Kidney (tissue), 22 donors: ENCODE data around the gene SPRYD3. TPM values are rescaled to one million over a fixed set of nuclear protein-coding genes. Genes with fewer than 3 reads are reported as not detected.

Experiments used
- DNase-seq, 5 donors: peaks; one replicate each; pipeline ENCODE4 v3.0.0-alpha.2; 2013 to 2020
- FAIRE-seq: peaks from 2 replicates; lab custom pipeline; 2012; peaks lifted over from hg19 to GRCh38; lab: Jason Lieb, UNC
- H3K27ac ChIP-seq, 2 donors: one replicate each; pipeline ENCODE4 v1.7.0; 2013; ENCODE audit warnings: low read depth in 2 of 2, low read length in 2 of 2, inconsistent platforms in 1 of 2
- H3K27me3 ChIP-seq: one replicate; pipeline ENCODE4 v1.7.1; 2013; ENCODE audit warnings: low read length, inconsistent platforms; ENCODE audit not compliant: control insufficient read depth, insufficient read depth
- H3K36me3 ChIP-seq, 3 donors: one replicate each; pipeline versions ENCODE4 v1.7.0 to v1.7.1; 2013; ENCODE audit warnings: low read length in 3 of 3, control low read depth in 1 of 3, inconsistent platforms in 1 of 3; ENCODE audit not compliant: insufficient read depth in 3 of 3, control insufficient read depth in 2 of 3
- H3K4me1 ChIP-seq, 3 donors: one replicate each; pipeline versions ENCODE4 v1.7.0 to v1.7.1; 2013; ENCODE audit warnings: low read length in 3 of 3, inconsistent platforms in 1 of 3, low read depth in 1 of 3; ENCODE audit not compliant: control insufficient read depth in 2 of 3, insufficient read depth in 2 of 3
- H3K4me3 ChIP-seq, 3 donors: one replicate each; pipeline versions ENCODE4 v1.7.0 to v1.8.1; 2013; ENCODE audit warnings: low read length in 3 of 3, control low read depth in 1 of 3, inconsistent platforms in 1 of 3
- H3K9ac ChIP-seq, 3 donors: one replicate each; pipeline versions ENCODE4 v1.7.0 to v1.7.1; 2013; ENCODE audit warnings: low read length in 3 of 3, control low read depth in 1 of 3, inconsistent platforms in 1 of 3
- H3K9me3 ChIP-seq, 3 donors: one replicate each; pipeline versions ENCODE4 v1.7.0 to v1.7.1; 2013; ENCODE audit warnings: low read length in 3 of 3, control low read depth in 1 of 3, inconsistent platforms in 1 of 3; ENCODE audit not compliant: control insufficient read depth in 2 of 3, insufficient read depth in 1 of 3
- CTCF ChIP-seq: IDR thresholded peaks from 3 replicates; pipeline ENCODE4 v1.5.1; 2012; ENCODE audit warnings: mild to moderate bottlenecking, moderate library complexity, borderline replicate concordance; ENCODE audit not compliant: insufficient read depth; ENCODE audit errors: extremely low read depth
- intact Hi-C: fragments of 100-400 bp; cut with DNase I; formaldehyde crosslinking; loops from one replicate; pipeline ENCODE4 v1.11.1; 2022
- long read RNA-seq, 10 donors: library from polyadenylated mRNA in 1 of 10; unstranded in 1 of 10; transcript quantifications; one replicate each; pipeline ENCODE4 v2.0.0 and lab custom pipeline, GENCODE V29; 2021 to 2026
- polyA plus RNA-seq: library from polyadenylated mRNA; stranded (reverse); fragments of 350-450 nt; fragmentation: Illumina TruSeq; extraction: RNeasy Lipid Tissue Mini Kit (QIAGEN cat#74804); gene quantifications from one replicate; pipeline ENCODE4 v1.2.3, GENCODE V29; 2014; ENCODE audit warnings: low read depth, low replicate concordance; ENCODE audit not compliant: insufficient read depth
- total RNA-seq: library from RNA; stranded (reverse); fragmentation: NEBNext Ultra II Directional; extraction: Animal tissue kit (Norgen Biotek cat#: 25700); gene quantifications from one replicate; pipeline ENCODE4 v1.2.1, GENCODE V29; 2021
- donor health status: control.
- donor health status: control.
- donor health status: control.
- donor health status: control.
- donor health status: control.
- donor health status: DM: yes; HTN: yes; CAD: no.
- donor health status: Normal renal cell carcinoma (clear cell type).

SPRYD3 gene
- total RNA-seq (72.3 TPM), polyA plus RNA-seq (40.0 TPM)
- long read RNA-seq, donor 1, transcript SPRYD3-201 (11 exons, 2,932 nt): major isoform, 6 of 29 reads
- long read RNA-seq, donor 1, partial matches to known transcripts: 23 of 29 reads
- long read RNA-seq, donor 1, other reads (novel, unspliced or antisense): 0 of 29 reads
- long read RNA-seq, donor 2, transcript SPRYD3-201 (11 exons, 2,932 nt): major isoform, 7 of 7 reads
- long read RNA-seq, donor 2, partial matches to known transcripts: 0 of 7 reads
- long read RNA-seq, donor 2, other reads (novel, unspliced or antisense): 0 of 7 reads
- long read RNA-seq, donor 3, partial matches to known transcripts: 0 of 4 reads
- long read RNA-seq, donor 3, other reads (novel, unspliced or antisense): 0 of 4 reads
- long read RNA-seq, donor 4, transcript SPRYD3-201 (11 exons, 2,932 nt): major isoform, 8 of 8 reads
- long read RNA-seq, donor 4, partial matches to known transcripts: 0 of 8 reads
- long read RNA-seq, donor 4, other reads (novel, unspliced or antisense): 0 of 8 reads
- long read RNA-seq, donor 5, partial matches to known transcripts: 0 of 1 reads
- long read RNA-seq, donor 5, other reads (novel, unspliced or antisense): 0 of 1 reads
- long read RNA-seq, donor 6, partial matches to known transcripts: 0 of 2 reads
- long read RNA-seq, donor 6, other reads (novel, unspliced or antisense): 0 of 2 reads
- long read RNA-seq, donor 7, transcript SPRYD3-201 (11 exons, 2,932 nt): major isoform, 72 of 89 reads
- long read RNA-seq, donor 7, partial matches to known transcripts: 7 of 89 reads
- long read RNA-seq, donor 7, other reads (novel, unspliced or antisense): 10 of 89 reads
- long read RNA-seq, donor 8, partial matches to known transcripts: 0 of 3 reads
- long read RNA-seq, donor 8, other reads (novel, unspliced or antisense): 0 of 3 reads
- long read RNA-seq, donor 9: 0 reads
- long read RNA-seq, donor 10, transcript SPRYD3-201 (11 exons, 2,932 nt): major isoform, 5 of 5 reads
- long read RNA-seq, donor 10, partial matches to known transcripts: 0 of 5 reads
- long read RNA-seq, donor 10, other reads (novel, unspliced or antisense): 0 of 5 reads

- peaks cover 0 to 22% (median 14%) of the 10 kb centered on the region in 3 donors for H3K36me3 ChIP-seq
- peak within 1 kb of the TSS; percentile 92 for H3K27ac ChIP-seq
- FAIRE-seq: peak; percentile 23
- H3K4me1 ChIP-seq: peaks cover 2 to 6% (median 4%) of the 10 kb centered on the region in 3 donors
- peak within 1 kb of the TSS; percentile 44 to 92 (median 85) for H3K4me3 ChIP-seq
- peak within 1 kb of the TSS; percentile 16 to 95 (median 92) for H3K9ac ChIP-seq
- TF ChIP-seq CTCF: no peak
- peak; percentile 98 to 99 (median 99) for DNase-seq
- H3K27me3 ChIP-seq: no peaks in the 10 kb centered on the region
- no peaks in the 10 kb centered on the region for H3K9me3 ChIP-seq
- intact Hi-C loops: no loop called here
Measured at GRCh38 chr12:53079226-53080117, at the start of gene SPRYD3. Gene SPRYD3 (minus strand): TSS chr12:53079390. CDS start chr12:53079333, 57 bp downstream.

DNA sequence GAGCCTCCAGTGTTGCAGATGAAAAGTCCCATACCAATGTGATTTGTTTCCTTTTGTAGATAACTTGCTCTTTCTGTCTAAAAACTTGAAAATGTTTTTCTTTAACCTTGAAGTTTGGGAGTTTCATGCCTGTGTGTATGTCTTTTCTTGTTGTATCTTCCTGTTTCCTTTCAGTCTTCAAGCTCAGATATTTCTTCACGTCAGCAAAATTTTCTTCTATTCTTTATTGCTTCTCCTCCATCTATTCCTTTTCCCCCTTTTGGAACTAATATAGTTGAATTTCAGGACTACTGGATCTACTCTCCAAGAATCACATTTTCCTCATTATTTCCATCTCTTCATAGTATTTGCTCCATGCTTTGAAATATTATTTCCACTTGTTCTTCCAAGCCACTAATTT is 48.0 kb upstream of the SPRYD3 start:
- Histone ChIP-seq H3K4me3 (no peak overlapping the region), H3K9me3 (no peaks in the 10 kb centered on the region), H3K9ac (no peak overlapping the region), H3K36me3 (no peaks in the 10 kb centered on the region), H3K4me1 (no peaks in the 10 kb centered on the region), H3K27ac (no peak overlapping the region), H3K27me3 (no peaks in the 10 kb centered on the region)
- no peak for TF ChIP-seq CTCF
- DNase-seq (no peak), FAIRE-seq (no peak)
- intact Hi-C loops: no loop called here

- Histone ChIP-seq H3K27ac (no peak overlapping the region), H3K4me1 (no peaks in the 10 kb centered on the region), H3K27me3 (no peaks in the 10 kb centered on the region), H3K4me3 (no peak overlapping the region), H3K9ac (no peak overlapping the region), H3K9me3 (no peaks in the 10 kb centered on the region), H3K36me3 (no peaks in the 10 kb centered on the region)
- FAIRE-seq: no peak
- no peak for TF ChIP-seq CTCF
- intact Hi-C loops: no loop called here
- DNase-seq: no peak
Measured at GRCh38 chr12:53124352-53124723, 45.1 kb upstream of the SPRYD3 start.
